Activated T-cell treated with anti-CD3 and anti-CD28 coated beads, Interleukin-2, amount 50 U/mL, for 4 hours (primary cell): ENCODE measurements around the gene CFB. TPM values are rescaled to one million over a fixed set of nuclear protein-coding genes. Genes with fewer than 3 reads are reported as not detected.

Experiments
- ATAC-seq, 2 donors: fragments of 200-7000 bp; cut with Tn5 transposase; one replicate each; pipeline ENCODE4 v1.10.0; 2021
- DNase-seq: peaks from one replicate; pipeline ENCODE4 v3.0.0-alpha.2; 2020
- H3K27me3 Mint-ChIP-seq: one replicate; pipeline ENCODE4 v1.8.0; 2021; ENCODE audit warnings: low read depth, mixed read lengths
- H3K36me3 Mint-ChIP-seq: one replicate; pipeline ENCODE4 v1.8.0; 2022; ENCODE audit warnings: mixed read lengths; ENCODE audit not compliant: insufficient read depth
- H3K4me1 Mint-ChIP-seq: one replicate; pipeline ENCODE4 v1.8.0; 2021; ENCODE audit warnings: low read depth, mixed read lengths
- H3K4me3 Mint-ChIP-seq: one replicate; pipeline ENCODE4 v1.8.0; 2021; ENCODE audit warnings: mild to moderate bottlenecking, moderate library complexity, mixed read lengths
- H3K9me3 Mint-ChIP-seq: one replicate; pipeline ENCODE4 v1.8.0; 2021; ENCODE audit warnings: mixed read lengths
- total RNA-seq, 3 donors: library from RNA; stranded (reverse); gene quantifications; one replicate each; pipeline ENCODE4 v1.2.1, GENCODE V29; 2021

Gene CFB
- total RNA-seq = 1 to 10 TPM in 2 of 3 donors, under 1 TPM in 1; 0.42 to 1.5 (median 1.4) TPM

- no peak for DNase-seq
- ATAC-seq = peak in 1 of 2 donors; percentile 27
These were observed at the start of gene CFB for GRCh38 chr6:31945507-31946369. Gene CFB (plus strand): TSS chr6:31946095. CDS start chr6:31946222, 127 bp downstream.

DNA sequence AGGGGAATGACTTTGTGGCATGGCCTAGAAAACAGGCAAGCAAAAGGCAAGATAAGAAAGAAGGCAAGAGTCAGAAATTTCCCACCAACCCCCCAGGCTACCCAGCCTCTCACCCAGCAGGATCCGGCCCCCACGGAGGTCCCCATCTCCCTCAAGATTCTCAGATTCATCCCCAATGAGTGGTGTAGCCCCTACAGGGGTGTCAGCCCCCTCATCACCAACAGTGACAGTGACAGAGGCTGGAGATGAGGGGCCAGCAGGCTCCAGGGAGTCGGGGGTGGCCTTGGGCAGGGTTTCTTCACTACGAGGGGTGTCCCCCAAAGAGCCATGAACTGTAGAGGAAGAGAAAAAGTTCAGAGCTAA lies 49.4 kb upstream of the CFB start:
- H3K4me1 Mint-ChIP-seq = peaks cover 26% of the 10 kb centered on the region
- H3K4me3 Mint-ChIP-seq = peak overlapping the region; percentile 84
- peaks cover 9% of the 10 kb centered on the region for H3K36me3 Mint-ChIP-seq
- no peaks in the 10 kb centered on the region for H3K9me3 Mint-ChIP-seq
- H3K27me3 Mint-ChIP-seq = no peaks in the 10 kb centered on the region
- DNase-seq (no peak), ATAC-seq (no peak)

More at GRCh38 chr6:31945507-31946369, at the start of gene CFB:
- H3K4me1 Mint-ChIP-seq = peaks cover 5% of the 10 kb centered on the region
- H3K9me3 Mint-ChIP-seq = no peaks in the 10 kb centered on the region
- no peaks in the 10 kb centered on the region for H3K36me3 Mint-ChIP-seq
- peaks cover 24% of the 10 kb centered on the region for H3K27me3 Mint-ChIP-seq
- no peak within 1 kb of the TSS for H3K4me3 Mint-ChIP-seq

- Mint-ChIP-seq H3K9me3 (no peaks in the 10 kb centered on the region), H3K4me1 (peaks cover 26% of the 10 kb centered on the region), H3K4me3 (peak overlapping the region; percentile 84), H3K27me3 (no peaks in the 10 kb centered on the region), H3K36me3 (peaks cover 8% of the 10 kb centered on the region)
- ATAC-seq = peak; percentile 3 to 5
- no peak for DNase-seq
These were observed 48.9 kb upstream of the CFB start for GRCh38 chr6:31896856-31897611.

DNA sequence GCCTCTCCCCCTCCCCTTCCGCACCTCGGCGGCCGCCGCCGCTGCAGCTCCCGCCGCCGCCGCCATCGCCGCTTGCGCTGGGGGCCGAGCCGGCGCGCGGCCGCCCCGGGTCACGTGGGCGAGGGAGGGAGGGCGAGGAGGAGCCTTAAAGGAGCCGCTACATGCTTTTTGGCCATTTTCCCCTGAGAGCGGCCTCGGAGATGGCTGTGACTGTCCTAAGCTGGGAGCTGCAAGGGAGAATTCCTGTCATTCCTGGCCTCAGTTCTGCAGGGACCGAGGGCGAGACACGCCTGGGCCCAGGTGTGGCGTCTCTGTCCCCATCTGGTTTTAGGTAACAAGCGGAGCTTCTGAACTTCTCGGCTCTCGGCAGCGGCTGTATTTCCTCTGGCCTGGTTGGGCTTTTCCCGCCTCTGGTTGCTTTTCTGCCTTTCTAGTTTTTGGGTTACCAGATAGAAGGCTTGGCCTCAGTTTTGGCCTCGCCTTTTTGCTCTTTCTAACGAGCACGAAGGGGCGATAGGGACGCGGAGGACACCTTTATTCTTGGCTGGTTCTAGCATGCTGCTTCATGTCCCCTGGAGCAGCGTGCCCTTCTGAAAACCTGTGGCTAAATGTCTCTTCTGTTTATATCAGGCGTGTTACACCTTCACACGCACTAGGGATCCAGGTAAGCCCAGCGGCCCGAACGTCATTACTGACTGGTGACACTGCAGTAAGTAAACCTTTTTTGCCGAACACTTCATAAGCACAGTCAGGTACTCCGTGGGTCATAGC lies 48.1 kb upstream of the CFB start, which contains the start of gene EHMT2:
Gene EHMT2, minus strand, starts transcription at position 87 of the 771 bp plus-strand sequence. Its CDS starts 21 bp downstream, at position 66.
- H3K9me3 Mint-ChIP-seq = no peaks in the 10 kb centered on the region
- H3K4me1 Mint-ChIP-seq = peaks cover 32% of the 10 kb centered on the region
- H3K27me3 Mint-ChIP-seq = no peaks in the 10 kb centered on the region
- H3K36me3 Mint-ChIP-seq = peaks cover 5% of the 10 kb centered on the region
- peak within 1 kb of the TSS; percentile 96 for H3K4me3 Mint-ChIP-seq
- peak; percentile 75 for DNase-seq
- ATAC-seq = peak; percentile 64 to 69

DNA sequence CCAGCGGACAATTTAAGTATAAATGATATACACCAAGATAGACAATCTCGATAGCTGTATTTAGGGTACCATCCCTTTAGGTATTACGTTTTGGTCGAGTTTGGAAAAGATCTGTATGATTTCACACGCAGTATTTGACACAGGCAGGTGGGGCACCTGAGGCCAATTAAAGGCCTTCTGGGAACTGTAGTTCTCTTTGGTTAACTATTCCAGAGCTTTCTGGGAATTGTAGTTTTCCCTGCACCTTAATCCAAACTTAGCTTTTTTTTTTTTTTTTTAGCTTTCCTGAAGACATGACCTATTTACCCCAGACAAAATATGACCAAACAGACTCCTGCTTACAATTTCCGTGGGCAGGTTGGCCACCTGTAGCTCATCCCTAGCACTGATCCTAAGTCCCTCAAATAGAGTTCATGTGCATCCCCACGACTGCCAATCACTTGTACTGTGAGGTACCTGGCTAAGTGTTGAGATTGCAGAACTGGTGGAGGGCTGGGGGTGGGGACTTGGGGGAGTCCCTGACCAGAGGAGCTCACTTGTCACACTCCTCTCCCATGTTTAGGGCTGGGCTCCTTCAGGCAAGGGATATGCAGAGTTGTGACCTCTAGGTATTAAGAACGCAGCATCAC lies 47.4 kb upstream of the CFB start:
- DNase-seq = no peak
- peaks cover 35% of the 10 kb centered on the region for H3K4me1 Mint-ChIP-seq
- peak overlapping the region; percentile 96 for H3K4me3 Mint-ChIP-seq
- H3K27me3 Mint-ChIP-seq = no peaks in the 10 kb centered on the region
- no peaks in the 10 kb centered on the region for H3K9me3 Mint-ChIP-seq
- peak; percentile 19 to 32 for ATAC-seq
- peaks cover 5% of the 10 kb centered on the region for H3K36me3 Mint-ChIP-seq

DNA sequence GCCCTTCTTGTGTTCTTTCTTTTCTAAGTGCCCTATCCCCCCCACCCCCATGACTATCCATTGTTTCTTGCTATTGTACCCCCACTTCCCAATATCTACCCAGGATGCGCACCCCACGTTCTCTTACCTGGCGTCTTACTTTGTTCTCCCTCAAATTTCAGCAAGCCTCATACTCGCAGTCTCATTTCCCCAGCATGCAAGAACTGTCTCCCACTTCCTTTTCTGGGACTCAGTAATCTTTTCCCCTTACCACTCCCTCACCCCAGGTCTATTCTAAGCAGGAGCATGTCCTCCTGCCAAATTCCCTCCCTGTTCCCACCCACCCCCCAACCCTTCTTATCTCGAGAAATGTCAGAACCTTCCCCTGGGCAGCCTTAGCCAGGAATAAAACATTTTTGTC lies 46.7 kb upstream of the CFB start:
- DNase-seq (no peak), ATAC-seq (no peak)
- Mint-ChIP-seq H3K27me3 (no peaks in the 10 kb centered on the region), H3K4me3 (peak overlapping the region; percentile 65), H3K36me3 (peaks cover 5% of the 10 kb centered on the region), H3K9me3 (no peaks in the 10 kb centered on the region), H3K4me1 (peaks cover 35% of the 10 kb centered on the region)

DNA sequence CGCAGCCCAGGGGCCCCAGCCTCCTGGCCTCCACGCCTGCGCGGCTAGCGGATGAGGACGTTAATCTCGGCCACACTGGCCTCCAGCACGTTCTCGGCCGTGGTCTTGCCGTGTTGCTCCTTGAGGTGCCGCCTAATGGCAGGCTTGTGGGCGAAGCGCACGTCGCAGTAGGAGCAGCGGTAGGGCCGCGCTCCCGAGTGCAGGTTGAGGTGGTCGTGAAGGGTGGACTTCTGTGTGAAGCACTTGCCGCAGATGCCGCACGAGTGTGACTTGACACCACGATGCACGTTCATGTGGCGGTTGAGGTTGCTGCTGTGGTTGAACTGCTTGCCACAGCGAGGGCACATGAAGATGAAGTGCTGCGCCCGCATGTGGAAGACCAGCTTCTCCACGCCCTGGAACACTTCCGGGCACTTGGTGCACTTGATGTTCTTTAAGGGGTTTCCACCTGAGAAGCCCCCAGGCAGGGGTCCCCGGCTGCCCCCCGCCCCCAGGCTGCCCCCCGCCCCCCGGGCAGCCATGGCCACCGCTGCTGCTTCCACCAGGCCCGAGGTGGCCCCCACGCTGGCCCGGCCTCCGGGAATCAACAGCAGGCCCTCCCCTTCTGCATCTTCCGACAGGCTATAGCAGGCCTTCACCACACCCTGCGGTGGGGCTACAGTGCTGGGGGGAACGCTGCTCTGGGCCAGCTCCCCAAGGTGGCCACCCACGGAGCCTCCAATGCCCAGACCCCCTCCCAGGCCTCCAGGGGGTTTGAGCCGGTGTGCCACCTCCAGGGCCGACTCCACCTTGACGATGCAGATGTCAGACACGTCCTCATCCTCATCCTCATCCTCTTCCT lies 45.8 kb upstream of the CFB start:
- Mint-ChIP-seq H3K9me3 (no peaks in the 10 kb centered on the region), H3K4me1 (peaks cover 35% of the 10 kb centered on the region), H3K36me3 (peaks cover 5% of the 10 kb centered on the region), H3K4me3 (no peak overlapping the region), H3K27me3 (no peaks in the 10 kb centered on the region)
- ATAC-seq (no peak), DNase-seq (no peak)

GRCh38 chr6:31900917-31901414 lies 44.9 kb upstream of the CFB start:
- DNase-seq (no peak), ATAC-seq (no peak)
- H3K4me3 Mint-ChIP-seq = peak overlapping the region; percentile 56
- H3K4me1 Mint-ChIP-seq = peaks cover 32% of the 10 kb centered on the region
- H3K36me3 Mint-ChIP-seq = no peaks in the 10 kb centered on the region
- no peaks in the 10 kb centered on the region for H3K9me3 Mint-ChIP-seq
- no peaks in the 10 kb centered on the region for H3K27me3 Mint-ChIP-seq

GRCh38 chr6:31901415-31901952 lies 44.4 kb upstream of the CFB start:
- Mint-ChIP-seq H3K27me3 (peaks cover 4% of the 10 kb centered on the region), H3K36me3 (no peaks in the 10 kb centered on the region), H3K4me1 (peaks cover 28% of the 10 kb centered on the region), H3K9me3 (no peaks in the 10 kb centered on the region), H3K4me3 (peak overlapping the region; percentile 56)
- ATAC-seq = peak; percentile 25 to 31
- DNase-seq = peak; percentile 71

DNA sequence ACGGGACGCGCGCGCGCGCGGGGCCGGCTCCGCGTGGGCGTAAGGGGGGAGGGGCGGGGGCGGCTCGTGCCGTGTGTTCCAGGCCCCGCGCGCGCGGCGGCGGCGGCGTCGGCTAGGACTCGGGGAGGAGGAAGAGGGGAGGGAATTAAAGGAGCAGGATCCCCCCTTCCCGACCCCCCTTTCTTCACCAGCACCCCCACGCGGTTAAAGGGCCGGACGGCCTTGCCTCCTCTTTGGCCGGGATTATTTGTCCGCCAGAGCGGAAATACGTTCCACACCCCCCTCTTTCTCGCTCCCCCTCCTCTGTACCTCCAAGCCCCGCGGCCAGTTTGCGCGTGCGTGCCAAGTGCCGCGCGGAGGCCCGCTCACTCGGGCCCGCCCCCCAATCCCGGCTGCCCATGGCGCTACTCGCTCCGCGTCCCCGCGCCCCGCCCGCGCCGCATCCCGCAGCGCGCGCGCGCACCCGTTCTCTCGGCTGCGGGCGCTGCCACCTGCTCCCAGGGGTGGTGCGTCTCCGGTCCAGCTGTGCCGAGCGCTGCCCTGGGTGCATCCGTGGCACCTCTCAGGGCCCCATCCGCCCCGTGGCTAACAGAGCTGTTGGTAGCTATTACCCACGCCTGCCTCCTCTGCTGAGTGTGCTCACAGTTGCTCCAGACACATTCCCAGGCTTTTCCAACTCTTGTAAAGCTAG lies 43.8 kb upstream of the CFB start, which contains the start of gene ZBTB12:
Gene ZBTB12, minus strand, starts transcription at position 134 of the 691 bp plus-strand sequence. CDS start 781 bp downstream, outside the sequence.
- DNase-seq = peak; percentile 77
- Mint-ChIP-seq H3K36me3 (no peaks in the 10 kb centered on the region), H3K9me3 (no peaks in the 10 kb centered on the region), H3K27me3 (peaks cover 4% of the 10 kb centered on the region), H3K4me1 (peaks cover 25% of the 10 kb centered on the region), H3K4me3 (peak within 1 kb of the TSS; percentile 81)
- peak; percentile 72 to 75 for ATAC-seq

DNA sequence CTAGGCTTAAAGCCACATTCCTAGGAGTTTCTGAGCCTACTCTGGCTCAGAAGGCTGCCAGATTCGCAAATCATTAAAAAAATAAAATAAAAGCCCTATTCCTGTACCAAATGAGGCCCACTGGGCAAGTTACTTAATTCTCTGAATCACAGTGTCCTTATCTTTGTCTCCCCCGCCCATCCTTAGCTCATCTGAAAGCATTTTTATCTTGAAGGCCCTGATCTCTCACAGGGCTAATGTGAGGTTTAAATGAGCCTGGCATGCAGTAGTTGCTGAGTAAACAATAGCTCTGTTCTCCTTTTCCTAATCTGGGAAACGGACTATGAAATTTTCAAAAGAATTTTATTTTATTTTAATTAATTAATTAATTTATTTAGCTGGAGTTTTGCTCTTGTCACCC lies 41.9 kb upstream of the CFB start:
- H3K4me3 Mint-ChIP-seq = no peak overlapping the region
- ATAC-seq (no peak), DNase-seq (no peak)
- no peaks in the 10 kb centered on the region for H3K36me3 Mint-ChIP-seq
- H3K4me1 Mint-ChIP-seq = peaks cover 17% of the 10 kb centered on the region
- H3K9me3 Mint-ChIP-seq = no peaks in the 10 kb centered on the region
- H3K27me3 Mint-ChIP-seq = peaks cover 9% of the 10 kb centered on the region

DNA sequence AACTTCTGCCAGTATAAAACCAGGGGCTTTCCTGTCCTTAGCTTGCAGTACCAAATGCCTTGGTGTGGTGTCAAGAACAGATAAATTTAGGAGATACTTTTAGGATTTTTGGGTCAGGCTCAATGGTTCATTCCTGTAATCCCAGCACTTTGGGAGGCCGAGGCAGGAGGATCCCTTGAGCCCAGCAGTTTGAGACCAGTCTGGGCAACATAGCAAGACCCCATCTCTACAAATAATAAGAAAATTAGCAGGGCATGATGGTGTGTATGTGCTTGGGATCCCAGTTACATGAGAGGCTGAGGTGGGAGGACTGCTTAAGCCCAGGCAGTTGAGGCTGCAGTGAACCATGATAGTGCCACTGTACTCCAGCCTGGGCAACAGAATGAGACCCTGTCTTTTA lies 40.9 kb upstream of the CFB start:
- H3K36me3 Mint-ChIP-seq = no peaks in the 10 kb centered on the region
- H3K4me1 Mint-ChIP-seq = peaks cover 9% of the 10 kb centered on the region
- H3K27me3 Mint-ChIP-seq = peaks cover 9% of the 10 kb centered on the region
- no peak overlapping the region for H3K4me3 Mint-ChIP-seq
- no peak for DNase-seq
- no peaks in the 10 kb centered on the region for H3K9me3 Mint-ChIP-seq
- ATAC-seq = no peak
